ENCODE data around the gene AMZ1.
"Not testable (repeated sequence)": the region's sequence is repeated elsewhere in the genome, so short reads cannot be mapped to it uniquely, and the experiment has no call there.

The AMZ1 gene

GRCh38 chr7:2735744-2736143, 47.7 kb downstream of the AMZ1 start:
- DNase-seq (ENCODE audit: low spot score), result no peak
- no peak for TF ChIP-seq CTCF (IDR thresholded peaks at IDR 0.05; ENCODE audit: extremely low read depth, insufficient read depth, missing control alignments)
- in situ Hi-C loops (cut with MboI; ENCODE audit: low pct_unique_long_range_greater_than_20kb, low sequenced_read_pairs, unreplicated experiment), result no loop called here

- no peak for TF ChIP-seq CTCF (IDR thresholded peaks at IDR 0.05; ENCODE audit: extremely low read depth, insufficient read depth, missing control alignments)
- in situ Hi-C loops (cut with MboI; ENCODE audit: low pct_unique_long_range_greater_than_20kb, low sequenced_read_pairs, unreplicated experiment), result no loop called here
- DNase-seq (ENCODE audit: low spot score), result no peak
These were observed 48.5 kb downstream of the AMZ1 start for GRCh38 chr7:2736411-2736914.

- in situ Hi-C loops (cut with MboI; ENCODE audit: low pct_unique_long_range_greater_than_20kb, low sequenced_read_pairs, unreplicated experiment); DNase-seq (ENCODE audit: low spot score): not testable (repeated sequence)
These were observed 49.2 kb downstream of the AMZ1 start for GRCh38 chr7:2737005-2737743.

- no peak for DNase-seq (ENCODE audit: low spot score)
- TF ChIP-seq CTCF (IDR thresholded peaks at IDR 0.05; ENCODE audit: extremely low read depth, insufficient read depth, missing control alignments), result no peak
- in situ Hi-C loops (cut with MboI; ENCODE audit: low pct_unique_long_range_greater_than_20kb, low sequenced_read_pairs, unreplicated experiment), result no loop called here
These were observed 50.0 kb downstream of the AMZ1 start for GRCh38 chr7:2737771-2738540.

- DNase-seq (ENCODE audit: low spot score), result no peak
- no peak for TF ChIP-seq CTCF (IDR thresholded peaks at IDR 0.05; ENCODE audit: extremely low read depth, insufficient read depth, missing control alignments)
- in situ Hi-C loops (cut with MboI; ENCODE audit: low pct_unique_long_range_greater_than_20kb, low sequenced_read_pairs, unreplicated experiment), result no loop called here
These were observed 51.0 kb downstream of the AMZ1 start for GRCh38 chr7:2738766-2739549.

GRCh38 chr7:2743523-2744185, 55.7 kb downstream of the AMZ1 start:
- in situ Hi-C loops (cut with MboI; ENCODE audit: low pct_unique_long_range_greater_than_20kb, low sequenced_read_pairs, unreplicated experiment); DNase-seq (ENCODE audit: low spot score): not testable (repeated sequence)

GRCh38 chr7:2748684-2749083, 60.7 kb downstream of the AMZ1 start:
- DNase-seq (ENCODE audit: low spot score); in situ Hi-C loops (cut with MboI; ENCODE audit: low pct_unique_long_range_greater_than_20kb, low sequenced_read_pairs, unreplicated experiment): not testable (repeated sequence)
